A673 (cell line): ENCODE data around the gene RFX1. TPM values are rescaled to one million over a fixed set of nuclear protein-coding genes. Genes with fewer than 3 reads are reported as not detected.

Experiments
- BruUV-seq: library from RNA; stranded (reverse); fragments of 400-500 nt; replicated peaks from 2 replicates; lab custom pipeline; 2021; lab: Mats Ljungman, UMichigan
- CTCF ChIA-PET: fragments of 300-600 bp; sonication (Branson Sonifier 250); formaldehyde crosslinking; loops from one replicate; lab custom pipeline; 2022; ENCODE audit warnings: antibody characterized with exemption; lab: Charles Lee
- POLR2A ChIA-PET: fragments of 300-600 bp; sonication (Branson Sonifier 250); formaldehyde crosslinking; loops from one replicate; lab custom pipeline; 2022; ENCODE audit warnings: antibody characterized with exemption; ENCODE audit not compliant: low non-redundant PET; lab: Charles Lee
- DNase-seq: peaks from one replicate; pipeline ENCODE4 v3.0.0-alpha.2; 2015; ENCODE audit warnings: low spot score
- H3K27ac ChIP-seq: fragments of 200-600 bp; sonication (generic); 2 replicates; pipeline ENCODE4 v1.5.1; 2016; ENCODE audit warnings: mixed run types, low read depth, mild to moderate bottlenecking, mixed read lengths, antibody characterized with exemption, low read length; ENCODE audit not compliant: poor library complexity, severe bottlenecking
- H3K27me3 ChIP-seq: fragments of 200-600 bp; sonication (generic); replicated peaks from 2 replicates; pipeline ENCODE4 v1.6.1; 2017; ENCODE audit warnings: mixed run types, low read depth, mild to moderate bottlenecking, mixed read lengths, antibody characterized with exemption, low read length; ENCODE audit not compliant: insufficient read depth, poor library complexity
- H3K36me3 ChIP-seq: fragments of 200-600 bp; sonication (generic); 2 replicates; pipeline ENCODE4 v1.6.1; 2016; ENCODE audit warnings: mixed run types, mild to moderate bottlenecking, mixed read lengths, antibody characterized with exemption, low read length; ENCODE audit not compliant: insufficient read depth, poor library complexity, severe bottlenecking
- H3K4me1 ChIP-seq: fragments of 200-600 bp; sonication (generic); 2 replicates; pipeline ENCODE4 v1.6.1; 2017; ENCODE audit warnings: mixed run types, mild to moderate bottlenecking, mixed read lengths, antibody characterized with exemption, low read length; ENCODE audit not compliant: insufficient read depth, poor library complexity, severe bottlenecking
- H3K4me3 ChIP-seq: fragments of 200-600 bp; sonication (generic); 2 replicates; pipeline ENCODE4 v1.5.1; 2016; ENCODE audit warnings: low read depth, mixed run types, mild to moderate bottlenecking, mixed read lengths, low read length; ENCODE audit not compliant: poor library complexity, severe bottlenecking
- H3K9me3 ChIP-seq: fragments of 200-600 bp; sonication (generic); 2 replicates; pipeline ENCODE4 v1.6.1; 2016; ENCODE audit warnings: mixed run types, low read depth, mild to moderate bottlenecking, mixed read lengths, antibody characterized with exemption, low read length; ENCODE audit not compliant: poor library complexity, severe bottlenecking
- EZH2 ChIP-seq: fragments of 200-600 bp; sonication (generic); IDR thresholded peaks from 2 replicates; pipeline ENCODE4 v1.6.1; 2017; ENCODE audit warnings: borderline replicate concordance, low read depth, mild to moderate bottlenecking, mixed read lengths, antibody characterized with exemption, low read length; ENCODE audit not compliant: poor library complexity, severe bottlenecking
- intact Hi-C: fragments of 100-400 bp; cut with micrococcal nuclease; formaldehyde crosslinking; loops from one replicate; pipeline ENCODE4 v1.10.0; 2022; ENCODE audit not compliant: unreplicated experiment
- total RNA-seq: library from RNA; stranded (reverse); gene quantifications from 2 replicates; pipeline ENCODE4 v1.2.3, GENCODE V29; 2021
- TF ChIP-seq, protein P1 (sequence below): fragments of 300-800, 200-600 bp; sonication (generic); conservative IDR thresholded peaks from 2 replicates; pipeline ENCODE4 v1.5.1; 2017; ENCODE audit warnings: low read depth, mild to moderate bottlenecking, antibody characterized with exemption, low read length, moderate library complexity, mixed read lengths

Gene RFX1
- total RNA-seq, 1 experiment from 2014 or later = 19.5 TPM

DNA sequence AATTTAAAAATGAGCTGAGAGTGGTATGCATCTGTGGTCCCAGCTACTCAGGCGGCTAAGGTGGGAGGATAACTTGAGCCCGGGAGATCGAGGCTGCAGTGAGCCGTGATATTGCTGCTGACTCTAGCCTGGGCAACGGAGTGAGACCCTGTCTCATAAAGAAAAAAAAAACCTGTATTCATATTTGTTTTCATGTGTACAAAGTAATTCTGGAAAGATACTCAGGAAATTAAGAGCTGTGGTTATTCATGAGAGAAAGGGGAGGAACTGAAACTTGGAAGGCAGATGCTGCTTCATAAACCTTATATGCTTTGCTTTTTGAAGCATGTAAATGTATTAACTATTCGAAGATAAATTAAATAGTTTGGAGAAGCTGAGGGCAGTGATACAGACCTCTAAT is 13.0 kb upstream of the RFX1 start:
- no TSS peak for BruUV-seq
- Histone ChIP-seq H3K27ac (no peak overlapping the region), H3K4me1 (peaks cover 5% of the 10 kb centered on the region), H3K4me3 (no peak overlapping the region), H3K9me3 (no peaks in the 10 kb centered on the region), H3K27me3 (no peaks in the 10 kb centered on the region), H3K36me3 (no peaks in the 10 kb centered on the region)
- TF ChIP-seq, protein P1, sequence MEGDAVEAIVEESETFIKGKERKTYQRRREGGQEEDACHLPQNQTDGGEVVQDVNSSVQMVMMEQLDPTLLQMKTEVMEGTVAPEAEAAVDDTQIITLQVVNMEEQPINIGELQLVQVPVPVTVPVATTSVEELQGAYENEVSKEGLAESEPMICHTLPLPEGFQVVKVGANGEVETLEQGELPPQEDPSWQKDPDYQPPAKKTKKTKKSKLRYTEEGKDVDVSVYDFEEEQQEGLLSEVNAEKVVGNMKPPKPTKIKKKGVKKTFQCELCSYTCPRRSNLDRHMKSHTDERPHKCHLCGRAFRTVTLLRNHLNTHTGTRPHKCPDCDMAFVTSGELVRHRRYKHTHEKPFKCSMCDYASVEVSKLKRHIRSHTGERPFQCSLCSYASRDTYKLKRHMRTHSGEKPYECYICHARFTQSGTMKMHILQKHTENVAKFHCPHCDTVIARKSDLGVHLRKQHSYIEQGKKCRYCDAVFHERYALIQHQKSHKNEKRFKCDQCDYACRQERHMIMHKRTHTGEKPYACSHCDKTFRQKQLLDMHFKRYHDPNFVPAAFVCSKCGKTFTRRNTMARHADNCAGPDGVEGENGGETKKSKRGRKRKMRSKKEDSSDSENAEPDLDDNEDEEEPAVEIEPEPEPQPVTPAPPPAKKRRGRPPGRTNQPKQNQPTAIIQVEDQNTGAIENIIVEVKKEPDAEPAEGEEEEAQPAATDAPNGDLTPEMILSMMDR = no peak
- no peak for TF ChIP-seq EZH2
- intact Hi-C loops = no loop called here
- DNase-seq = no peak
- ChIA-PET CTCF (no interaction called here), POLR2A (no interaction called here)

DNA sequence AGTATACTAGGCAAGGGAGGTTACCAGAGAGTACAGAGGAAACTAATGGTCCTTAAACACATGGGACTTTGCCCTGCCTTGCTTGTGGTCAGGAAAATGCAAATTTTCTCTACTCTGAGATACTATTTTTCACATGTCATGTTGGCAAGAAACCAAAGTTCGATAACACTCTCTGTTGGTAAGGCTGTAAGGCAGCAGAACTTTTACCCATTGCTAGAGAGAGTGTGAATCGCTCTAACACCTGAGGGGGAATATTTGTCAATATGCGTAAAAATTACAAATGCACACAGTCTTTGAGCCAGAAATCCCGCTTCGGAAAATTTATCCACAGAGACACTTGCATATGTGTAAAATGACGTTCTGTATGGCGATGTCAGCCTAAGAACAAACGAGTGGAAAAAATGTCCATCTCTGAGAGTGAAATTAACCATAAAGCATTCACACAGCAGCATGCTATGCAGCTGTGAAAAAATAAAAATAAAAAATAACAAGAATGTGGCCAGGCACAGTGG is 9.5 kb upstream of the RFX1 start:
- intact Hi-C loops = no loop called here
- Histone ChIP-seq H3K4me3 (no peak overlapping the region), H3K27me3 (no peaks in the 10 kb centered on the region), H3K9me3 (no peaks in the 10 kb centered on the region), H3K36me3 (no peaks in the 10 kb centered on the region), H3K27ac (no peak overlapping the region), H3K4me1 (no peaks in the 10 kb centered on the region)
- no TSS peak for BruUV-seq
- DNase-seq = no peak
- ChIA-PET CTCF (no interaction called here), POLR2A (no interaction called here)
- no peak for TF ChIP-seq EZH2
- TF ChIP-seq, protein P1 = no peak

DNA sequence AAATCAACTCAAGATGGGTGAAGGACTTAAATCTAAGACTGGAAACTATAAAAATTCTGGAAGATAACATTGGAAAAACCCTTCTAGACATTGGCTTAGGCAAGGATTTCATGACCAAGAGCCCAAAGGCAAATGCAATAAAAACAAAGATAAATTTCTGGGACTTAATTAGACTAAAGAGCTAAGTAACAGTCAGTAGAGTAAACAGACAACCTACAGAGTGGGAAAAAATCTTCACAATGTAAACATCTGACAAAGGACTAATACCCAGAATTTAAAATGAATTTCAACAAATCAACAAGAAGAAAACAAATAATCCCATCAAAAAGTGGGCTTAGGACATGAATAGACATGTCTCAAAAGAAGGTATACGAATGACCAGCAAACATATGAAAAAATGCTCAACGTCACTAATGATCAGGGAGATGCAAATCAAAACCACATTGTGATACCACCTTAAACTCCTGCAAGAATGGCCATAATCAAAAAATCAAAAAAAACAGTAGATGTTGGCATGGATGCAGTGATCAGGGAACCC is 6.3 kb upstream of the RFX1 start:
- no peaks in the 10 kb centered on the region for H3K27me3 ChIP-seq
- no peaks in the 10 kb centered on the region for H3K36me3 ChIP-seq
- H3K4me1 ChIP-seq = no peaks in the 10 kb centered on the region
- ChIA-PET CTCF (no interaction called here), POLR2A (no interaction called here)
- DNase-seq = no peak
- no TSS peak for BruUV-seq
- H3K9me3 ChIP-seq = no peaks in the 10 kb centered on the region
- TF ChIP-seq EZH2 = no peak
- TF ChIP-seq, protein P1 = no peak
- no peak overlapping the region for H3K4me3 ChIP-seq
- no peak overlapping the region for H3K27ac ChIP-seq
- intact Hi-C loops = no loop called here
